HepG2 (cell line): ENCODE results near the gene SLC39A3. TPM values are rescaled to one million over a fixed set of nuclear protein-coding genes. Genes with fewer than 3 reads are reported as not detected.

Experiments
- ATAC-seq: fragments of 200-7000 bp; cut with Tn5 transposase; 3 replicates; pipeline ENCODE4 v1.9.1; 2020; ENCODE audit warnings: mild to moderate bottlenecking, moderate library complexity
- BruUV-seq: library from RNA; stranded (reverse); fragments of 400-500 nt; replicated peaks from 2 replicates; lab custom pipeline; 2021; lab: Mats Ljungman, UMichigan
- CTCF ChIA-PET: fragments of 300-600 bp; formaldehyde crosslinking; extraction: SDS; loops from one replicate; lab custom pipeline; 2021; ENCODE audit warnings: low total read pairs, inconsistent platforms, low intra/inter-chr PET ratio; lab: Yijun Ruan, JAX
- POLR2A ChIA-PET: fragments of 350-600 bp; sonication (Branson Sonifier 250); formaldehyde crosslinking; loops from one replicate; lab custom pipeline; 2020; ENCODE audit warnings: antibody characterized with exemption, inconsistent platforms; lab: Yijun Ruan, JAX
- DNase-seq: peaks from one replicate; pipeline ENCODE4 v3.0.0-alpha.2; 2015; ENCODE audit warnings: low spot score
- FAIRE-seq: peaks from 3 replicates; lab custom pipeline; 2011; peaks lifted over from hg19 to GRCh38; lab: Jason Lieb, UNC
- H2AFZ ChIP-seq: one replicate; pipeline ENCODE4 v1.6.1; 2011; ENCODE audit warnings: low read length, inconsistent platforms
- H3K27ac ChIP-seq: fragments of 300-600 bp; 3 replicates; pipeline ENCODE4 v1.8.0; 2011; ENCODE audit warnings: mixed run types, mild to moderate bottlenecking, mixed read lengths, low read length, inconsistent platforms; ENCODE audit not compliant: insufficient read depth; ENCODE audit errors: extremely low read length
- H3K27me3 ChIP-seq, 2 experiments: fragments of 200-600 bp in 1 of 2; 2 replicates in 1 of 2; 3 replicates in 1 of 2; pipeline versions ENCODE4 v1.6.0 to v1.8.0; 2011; ENCODE audit warnings: low read length in 2 of 2, mild to moderate bottlenecking in 2 of 2, moderate library complexity in 2 of 2, inconsistent platforms in 1 of 2; ENCODE audit not compliant: insufficient read depth in 2 of 2, control insufficient read depth in 1 of 2
- H3K36me3 ChIP-seq, 2 experiments: fragments of 200-600 bp in 1 of 2; replicated peaks in 1 of 2; 2 replicates in 1 of 2; 3 replicates in 1 of 2; pipeline versions ENCODE4 v1.5.1 to v1.8.0; 2011; ENCODE audit warnings: low read length in 2 of 2, inconsistent platforms in 1 of 2; ENCODE audit not compliant: insufficient read depth in 2 of 2, control insufficient read depth in 1 of 2
- H3K4me1 ChIP-seq: 2 replicates; pipeline ENCODE4 v1.5.1; 2012; ENCODE audit warnings: low read length, inconsistent platforms; ENCODE audit not compliant: insufficient read depth
- H3K4me2 ChIP-seq: 2 replicates; pipeline ENCODE4 v1.6.0; 2011; ENCODE audit warnings: low read depth, low read length, inconsistent platforms
- H3K4me3 ChIP-seq, 3 experiments: fragments of 200-600 bp in 1 of 3; sonication (generic), shearing (Covaris generic) in 1 of 3; replicated peaks in 1 of 3; 2 replicates each; pipeline ENCODE4 v1.5.1; 2011 to 2016; ENCODE audit warnings: low read length in 3 of 3, inconsistent platforms in 2 of 3, low read depth in 2 of 3, mild to moderate bottlenecking in 2 of 3, control low read depth in 1 of 3, mixed read lengths in 1 of 3; ENCODE audit not compliant: insufficient read depth in 1 of 3
- H3K79me2 ChIP-seq: one replicate; pipeline ENCODE4 v1.6.1; 2011; ENCODE audit warnings: low read length, inconsistent platforms; ENCODE audit not compliant: insufficient read depth
- H3K9ac ChIP-seq: 2 replicates; pipeline ENCODE4 v1.6.0; 2011; ENCODE audit warnings: mild to moderate bottlenecking, low read depth, low read length, inconsistent platforms; ENCODE audit not compliant: insufficient read depth
- H3K9me3 ChIP-seq: 2 replicates; pipeline ENCODE4 v1.5.1; 2012; ENCODE audit warnings: mild to moderate bottlenecking, low read length
- H4K20me1 ChIP-seq: 2 replicates; pipeline ENCODE4 v1.6.0; 2011; ENCODE audit warnings: inconsistent platforms, mild to moderate bottlenecking, low read length, moderate library complexity; ENCODE audit not compliant: insufficient read depth
- CENPBD1 ChIP-seq: sonication (generic); formaldehyde crosslinking; IDR thresholded peaks from 2 replicates; pipeline ENCODE4 v1.8.0; 2022; ENCODE audit warnings: missing genetic modification reagents, low read depth, mild to moderate bottlenecking, borderline replicate concordance
- ETV5 ChIP-seq: IDR thresholded peaks from 2 replicates; pipeline ENCODE4 v1.6.1; 2018; ENCODE audit warnings: missing biosample characterization, missing genetic modification reagents, inconsistent platforms, borderline replicate concordance
- HCFC1 ChIP-seq: fragments of 150-350 bp; IDR thresholded peaks from 2 replicates; pipeline ENCODE4 v1.6.1; 2014; ENCODE audit warnings: low read depth, low read length
- POLR2AphosphoS2 ChIP-seq: IDR thresholded peaks from 2 replicates; pipeline ENCODE4 v1.6.1; 2011; ENCODE audit warnings: low read depth, low read length, improper control_type of control experiment
- RORA ChIP-seq: sonication (generic); formaldehyde crosslinking; IDR thresholded peaks from 2 replicates; pipeline ENCODE4 v1.5.0; 2020; ENCODE audit warnings: mild to moderate bottlenecking, missing genetic modification reagents, moderate library complexity
- TAF1 ChIP-seq: sonication (generic); formaldehyde crosslinking; IDR thresholded peaks from 2 replicates; pipeline ENCODE4 v1.4.0; 2020; ENCODE audit warnings: missing genetic modification reagents
- TIGD3 ChIP-seq: sonication (generic); formaldehyde crosslinking; IDR thresholded peaks from 2 replicates; pipeline ENCODE4 v1.5.1; 2020; ENCODE audit warnings: mild to moderate bottlenecking, missing genetic modification reagents, borderline replicate concordance
- ZBTB25 ChIP-seq: IDR thresholded peaks from 2 replicates; pipeline ENCODE4 v1.6.1; 2018; ENCODE audit warnings: missing genetic modification reagents
- ZBTB7A ChIP-seq: sonication (generic); formaldehyde crosslinking; IDR thresholded peaks from 2 replicates; pipeline ENCODE4 v1.8.0; 2022; ENCODE audit warnings: mild to moderate bottlenecking, missing genetic modification reagents
- ZNF24 ChIP-seq: fragments of 450-650 bp; IDR thresholded peaks from 2 replicates; pipeline ENCODE4 v1.6.1; 2017; ENCODE audit warnings: antibody characterized with exemption, mild to moderate bottlenecking
- ZNF317 ChIP-seq: sonication (generic); formaldehyde crosslinking; IDR thresholded peaks from 2 replicates; pipeline ENCODE4 v1.5.0; 2020; ENCODE audit warnings: mild to moderate bottlenecking, missing genetic modification reagents
- ZNF329 ChIP-seq: sonication (generic); formaldehyde crosslinking; IDR thresholded peaks from 2 replicates; pipeline ENCODE4 v1.9.0; 2021; ENCODE audit warnings: low read depth, mild to moderate bottlenecking, missing genetic modification reagents
- ZNF333 ChIP-seq: sonication (generic); formaldehyde crosslinking; IDR thresholded peaks from 2 replicates; pipeline ENCODE4 v1.4.0; 2020; ENCODE audit warnings: mild to moderate bottlenecking, missing genetic modification reagents, borderline replicate concordance
- ZNF598 ChIP-seq: sonication (generic); formaldehyde crosslinking; IDR thresholded peaks from 2 replicates; pipeline ENCODE4 v1.5.1; 2020; ENCODE audit warnings: mild to moderate bottlenecking, missing genetic modification reagents, borderline replicate concordance
- ZNF652 ChIP-seq: IDR thresholded peaks from 2 replicates; pipeline ENCODE4 v1.6.1; 2016; ENCODE audit warnings: low read depth, borderline replicate concordance
- WGBS: methylation state at CpG from one replicate; pipeline ENCODE4 v1.1.6; 2017; ENCODE audit warnings: low lambda C conversion rate; 5-methylcytosine and 5-hydroxymethylcytosine counted together
- in situ Hi-C: cut with HindIII; loops from 2 replicates; pipeline ENCODE4 v1.10.0; 2017; ENCODE audit warnings: low pct_unique_long_range_greater_than_20kb; ENCODE audit not compliant: extremely low pct_ligation_motif_present
- intact Hi-C: fragments of 100-400 bp; cut with micrococcal nuclease; formaldehyde crosslinking; loops from one replicate; pipeline ENCODE4 v1.10.0; 2022; ENCODE audit not compliant: unreplicated experiment
- polyA plus RNA-seq, 8 experiments: library from polyadenylated mRNA; depleted of rRNA in 3 of 8; stranded (reverse) in 7 of 8; unstranded in 1 of 8; fragments of >200 nt; fragmentation: Illumina TruSeq in 4 of 8; extraction: Trizol in 4 of 8; gene quantifications; 2 replicates each; pipeline versions ENCODE4 v1.2.1 to v1.2.3, GENCODE V29; 2011 to 2016; ENCODE audit warnings: low read depth in 4 of 8, missing spikeins in 1 of 8, mixed read lengths in 1 of 8; ENCODE audit not compliant: insufficient read depth in 1 of 8
- total RNA-seq, 5 experiments: library from RNA; depleted of rRNA; stranded (reverse); fragments of >200 nt; fragmentation: Illumina TruSeq; extraction: Trizol; gene quantifications; 2 replicates each; pipeline ENCODE4 v1.2.3, GENCODE V29; 2016; ENCODE audit warnings: low read depth in 1 of 5
- TF ChIP-seq, protein P1 (sequence below), 2 experiments: sonication (generic) in 1 of 2; formaldehyde crosslinking in 1 of 2; IDR thresholded peaks; 2 replicates each; pipeline versions ENCODE4 v1.6.1 to v1.9.0; 2014 to 2022; ENCODE audit warnings: antibody characterized with exemption in 1 of 2, borderline replicate concordance in 1 of 2, inconsistent platforms in 1 of 2, low read depth in 1 of 2, missing genetic modification reagents in 1 of 2

SLC39A3 gene
- total and polyA plus RNA-seq, 2 of the 13 experiments (the other 11 are each of a cell fraction or from before 2014, with no cell fraction given) = 33.6 to 41.6 TPM

DNA sequence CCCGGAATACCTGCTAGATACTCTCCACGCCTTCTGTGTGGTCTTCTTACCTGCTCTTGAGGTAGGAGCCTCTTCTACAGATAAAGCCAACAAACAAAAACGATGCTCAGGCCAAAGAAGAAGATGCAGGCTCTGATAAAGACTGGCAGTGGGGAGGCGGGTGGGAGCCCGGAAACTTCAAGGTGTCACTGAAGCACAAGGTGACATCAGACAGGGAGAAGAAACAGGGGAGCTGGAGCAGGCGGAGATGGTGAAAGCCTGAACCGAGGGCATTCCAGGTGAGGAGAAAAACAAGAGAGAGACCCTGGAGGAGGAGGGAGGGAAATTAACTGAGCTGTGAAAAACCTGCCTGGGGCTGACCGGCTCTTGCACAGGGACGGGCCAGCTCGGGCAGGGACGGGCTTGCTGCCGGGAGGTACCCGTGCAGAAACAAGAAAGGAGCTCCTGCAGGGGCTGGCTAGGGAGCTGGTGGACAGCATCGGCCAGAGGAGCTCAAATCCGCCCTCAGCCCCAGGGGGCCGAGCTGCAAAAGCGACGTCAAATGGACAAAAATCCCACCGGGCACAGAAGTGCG is 56.3 kb downstream of the SLC39A3 start:
- 81% methylated on average over 20 of the region's 20 CpGs for WGBS
- no peaks in the 10 kb centered on the region for H3K9me3 ChIP-seq
- in situ Hi-C loops = no loop called here
- no TSS peak for BruUV-seq
- no peak overlapping the region for H3K27ac ChIP-seq
- no peak overlapping the region for H3K4me3 ChIP-seq
- H4K20me1 ChIP-seq = no peaks in the 10 kb centered on the region
- no peak overlapping the region for H2AFZ ChIP-seq
- peaks cover 31% of the 10 kb centered on the region for H3K4me1 ChIP-seq
- H3K36me3 ChIP-seq = no peaks in the 10 kb centered on the region
- no peak overlapping the region for H3K4me2 ChIP-seq
- H3K27me3 ChIP-seq = no peaks in the 10 kb centered on the region
- H3K79me2 ChIP-seq = no peaks in the 10 kb centered on the region
- DNase-seq (no peak), ATAC-seq (no peak), FAIRE-seq (no peak)
- no peak overlapping the region for H3K9ac ChIP-seq
- ChIA-PET POLR2A (no interaction called here), CTCF (no interaction called here)
- intact Hi-C loops = no loop called here
- TF ChIP-seq HCFC1 = no peak
- no peak for TF ChIP-seq ZBTB25 (CRISPR knock-in tag)
- TF ChIP-seq POLR2AphosphoS2 = no peak
- TF ChIP-seq ZNF333 (CRISPR knock-in tag) = no peak
- no peak for TF ChIP-seq ETV5 (CRISPR knock-in tag)
- no peak for TF ChIP-seq TIGD3 (CRISPR knock-in tag)
- no peak for TF ChIP-seq ZNF24
- no peak for TF ChIP-seq CENPBD1 (CRISPR knock-in tag)
- TF ChIP-seq ZNF329 (CRISPR knock-in tag) = no peak
- no peak for TF ChIP-seq ZNF598 (CRISPR knock-in tag)
- TF ChIP-seq ZBTB7A (CRISPR knock-in tag) = no peak
- TF ChIP-seq ZNF317 = no peak
- no peak for TF ChIP-seq ZNF652
- TF ChIP-seq, protein P1, sequence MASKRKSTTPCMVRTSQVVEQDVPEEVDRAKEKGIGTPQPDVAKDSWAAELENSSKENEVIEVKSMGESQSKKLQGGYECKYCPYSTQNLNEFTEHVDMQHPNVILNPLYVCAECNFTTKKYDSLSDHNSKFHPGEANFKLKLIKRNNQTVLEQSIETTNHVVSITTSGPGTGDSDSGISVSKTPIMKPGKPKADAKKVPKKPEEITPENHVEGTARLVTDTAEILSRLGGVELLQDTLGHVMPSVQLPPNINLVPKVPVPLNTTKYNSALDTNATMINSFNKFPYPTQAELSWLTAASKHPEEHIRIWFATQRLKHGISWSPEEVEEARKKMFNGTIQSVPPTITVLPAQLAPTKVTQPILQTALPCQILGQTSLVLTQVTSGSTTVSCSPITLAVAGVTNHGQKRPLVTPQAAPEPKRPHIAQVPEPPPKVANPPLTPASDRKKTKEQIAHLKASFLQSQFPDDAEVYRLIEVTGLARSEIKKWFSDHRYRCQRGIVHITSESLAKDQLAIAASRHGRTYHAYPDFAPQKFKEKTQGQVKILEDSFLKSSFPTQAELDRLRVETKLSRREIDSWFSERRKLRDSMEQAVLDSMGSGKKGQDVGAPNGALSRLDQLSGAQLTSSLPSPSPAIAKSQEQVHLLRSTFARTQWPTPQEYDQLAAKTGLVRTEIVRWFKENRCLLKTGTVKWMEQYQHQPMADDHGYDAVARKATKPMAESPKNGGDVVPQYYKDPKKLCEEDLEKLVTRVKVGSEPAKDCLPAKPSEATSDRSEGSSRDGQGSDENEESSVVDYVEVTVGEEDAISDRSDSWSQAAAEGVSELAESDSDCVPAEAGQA (IDR thresholded peaks at IDR 0.05; ENCODE audit: low read depth) = no peak
- TF ChIP-seq, protein P1 (CRISPR knock-in tag; IDR thresholded peaks at IDR 0.05; ENCODE audit: borderline replicate concordance) = no peak
- no peak for TF ChIP-seq RORA (CRISPR knock-in tag)
- no peak for TF ChIP-seq TAF1
